ENCODE measurements around the gene USP49.
A peak's percentile ranks its signal among the peaks of the same experiment; 100 is the strongest.
"Not testable (repeated sequence)": the region's sequence is repeated elsewhere in the genome, so short reads cannot be mapped to it uniquely, and the experiment has no call there.

Gene USP49

GRCh38 chr6:41813956-41814355 is 81.2 kb downstream of the USP49 start:
- no peak for DNase-seq (ENCODE audit: extremely low read depth, insufficient read length)
- Histone ChIP-seq H3K4me3 (replicated peaks; ENCODE audit: low read depth, low read length) (no peak overlapping the region), H3K27me3 (replicated peaks; ENCODE audit: control insufficient read depth, insufficient read depth, low read length) (no peaks in the 10 kb centered on the region), H3K36me3 (ENCODE audit: control insufficient read depth, insufficient read depth, low read length) (no peaks in the 10 kb centered on the region)
- no peak for TF ChIP-seq CTCF (IDR thresholded peaks at IDR 0.05; ENCODE audit: insufficient read depth, low read length, poor library complexity, severe bottlenecking)

- TF ChIP-seq CTCF (IDR thresholded peaks at IDR 0.05; ENCODE audit: insufficient read depth, low read length, poor library complexity, severe bottlenecking) = no peak
- H3K27me3 ChIP-seq (replicated peaks; ENCODE audit: control insufficient read depth, insufficient read depth, low read length) = no peaks in the 10 kb centered on the region
- DNase-seq (ENCODE audit: extremely low read depth, insufficient read length) = no peak
- no peak overlapping the region for H3K4me3 ChIP-seq (replicated peaks; ENCODE audit: low read depth, low read length)
- H3K36me3 ChIP-seq (ENCODE audit: control insufficient read depth, insufficient read depth, low read length) = no peaks in the 10 kb centered on the region
Measured at GRCh38 chr6:41813469-41813868, 81.7 kb downstream of the USP49 start.

- H3K36me3 ChIP-seq (ENCODE audit: control insufficient read depth, insufficient read depth, low read length); DNase-seq (ENCODE audit: extremely low read depth, insufficient read length); H3K27me3 ChIP-seq (replicated peaks; ENCODE audit: control insufficient read depth, insufficient read depth, low read length); H3K4me3 ChIP-seq (replicated peaks; ENCODE audit: low read depth, low read length): not testable (repeated sequence)
Measured at GRCh38 chr6:41811946-41812345, 83.2 kb downstream of the USP49 start.

GRCh38 chr6:41811095-41811494 is 84.1 kb downstream of the USP49 start:
- no peak for DNase-seq (ENCODE audit: extremely low read depth, insufficient read length)
- H3K27me3 ChIP-seq (replicated peaks; ENCODE audit: control insufficient read depth, insufficient read depth, low read length) = no peaks in the 10 kb centered on the region
- no peak for TF ChIP-seq CTCF (IDR thresholded peaks at IDR 0.05; ENCODE audit: insufficient read depth, low read length, poor library complexity, severe bottlenecking)
- no peak overlapping the region for H3K4me3 ChIP-seq (replicated peaks; ENCODE audit: low read depth, low read length)
- no peaks in the 10 kb centered on the region; the same call in 1 of the 2 replicates for H3K36me3 ChIP-seq (ENCODE audit: control insufficient read depth, insufficient read depth, low read length)

GRCh38 chr6:41805830-41806774 is 89.1 kb downstream of the USP49 start:
- Histone ChIP-seq H3K27me3 (replicated peaks; ENCODE audit: control insufficient read depth, insufficient read depth, low read length) (no peaks in the 10 kb centered on the region), H3K36me3 (ENCODE audit: control insufficient read depth, insufficient read depth, low read length) (peaks cover 5% of the 10 kb centered on the region), H3K4me3 (replicated peaks; ENCODE audit: low read depth, low read length) (no peak overlapping the region)
- no peak for DNase-seq (ENCODE audit: extremely low read depth, insufficient read length)
- TF ChIP-seq CTCF (IDR thresholded peaks at IDR 0.05; ENCODE audit: insufficient read depth, low read length, poor library complexity, severe bottlenecking) = no peak

- no peak overlapping the region for H3K4me3 ChIP-seq (replicated peaks; ENCODE audit: low read depth, low read length)
- DNase-seq (ENCODE audit: extremely low read depth, insufficient read length) = no peak
- TF ChIP-seq CTCF (IDR thresholded peaks at IDR 0.05; ENCODE audit: insufficient read depth, low read length, poor library complexity, severe bottlenecking) = peak; percentile 52
- H3K27me3 ChIP-seq (replicated peaks; ENCODE audit: control insufficient read depth, insufficient read depth, low read length) = no peaks in the 10 kb centered on the region
- peaks cover 5% of the 10 kb centered on the region for H3K36me3 ChIP-seq (ENCODE audit: control insufficient read depth, insufficient read depth, low read length)
Measured at GRCh38 chr6:41801380-41801779, 93.8 kb downstream of the USP49 start.
